ENCODE data around the gene AHSG.
A peak's percentile ranks its signal among the peaks of the same experiment; 100 is the strongest.

DNA sequence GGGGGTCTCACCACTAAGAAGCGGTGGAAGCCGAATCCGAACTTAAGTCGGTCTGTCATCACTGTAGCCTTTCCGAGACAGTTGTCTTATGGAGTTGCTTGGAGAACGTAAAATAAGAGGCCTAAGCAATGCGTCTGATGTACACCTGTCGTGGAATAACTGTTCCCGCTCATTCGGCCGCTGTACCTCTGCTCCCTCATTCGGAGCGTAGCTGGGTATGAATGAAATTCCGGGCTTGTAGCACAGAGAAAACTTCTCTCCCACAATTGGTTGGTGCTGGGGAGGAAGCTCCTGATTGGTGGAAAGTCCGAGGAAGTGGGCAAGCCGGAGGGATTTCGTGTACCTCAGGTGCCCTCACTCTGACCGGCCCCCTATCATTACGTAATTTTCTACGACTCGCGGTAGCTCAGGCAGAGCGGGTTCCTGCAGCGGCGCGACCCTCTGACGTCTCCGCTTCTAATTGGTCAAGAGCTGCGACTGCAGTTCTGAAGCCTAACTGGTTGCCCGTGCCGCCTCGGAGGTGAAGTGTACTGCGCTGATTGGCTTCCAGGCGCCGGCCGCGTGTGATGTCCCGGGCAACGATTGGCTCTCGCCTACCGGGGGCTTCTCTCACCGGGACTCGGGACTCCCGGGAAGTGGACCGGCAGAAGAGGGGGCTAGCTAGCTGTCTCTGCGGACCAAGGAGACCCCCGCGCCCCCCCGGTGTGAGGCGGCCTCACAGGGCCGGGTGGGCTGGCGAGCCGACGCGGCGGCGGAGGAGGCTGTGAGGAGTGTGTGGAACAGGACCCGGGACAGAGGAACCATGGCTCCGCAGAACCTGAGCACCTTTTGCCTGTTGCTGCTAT lies 42.5 kb upstream of the AHSG start, which contains the start of gene DNAJB11:
- TF ChIP-seq, protein P1, sequence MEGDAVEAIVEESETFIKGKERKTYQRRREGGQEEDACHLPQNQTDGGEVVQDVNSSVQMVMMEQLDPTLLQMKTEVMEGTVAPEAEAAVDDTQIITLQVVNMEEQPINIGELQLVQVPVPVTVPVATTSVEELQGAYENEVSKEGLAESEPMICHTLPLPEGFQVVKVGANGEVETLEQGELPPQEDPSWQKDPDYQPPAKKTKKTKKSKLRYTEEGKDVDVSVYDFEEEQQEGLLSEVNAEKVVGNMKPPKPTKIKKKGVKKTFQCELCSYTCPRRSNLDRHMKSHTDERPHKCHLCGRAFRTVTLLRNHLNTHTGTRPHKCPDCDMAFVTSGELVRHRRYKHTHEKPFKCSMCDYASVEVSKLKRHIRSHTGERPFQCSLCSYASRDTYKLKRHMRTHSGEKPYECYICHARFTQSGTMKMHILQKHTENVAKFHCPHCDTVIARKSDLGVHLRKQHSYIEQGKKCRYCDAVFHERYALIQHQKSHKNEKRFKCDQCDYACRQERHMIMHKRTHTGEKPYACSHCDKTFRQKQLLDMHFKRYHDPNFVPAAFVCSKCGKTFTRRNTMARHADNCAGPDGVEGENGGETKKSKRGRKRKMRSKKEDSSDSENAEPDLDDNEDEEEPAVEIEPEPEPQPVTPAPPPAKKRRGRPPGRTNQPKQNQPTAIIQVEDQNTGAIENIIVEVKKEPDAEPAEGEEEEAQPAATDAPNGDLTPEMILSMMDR (IDR thresholded peaks at IDR 0.05) = no peak
- TF ChIP-seq POLR2A (IDR thresholded peaks at IDR 0.05) (peak; percentile 78), EP300 (IDR thresholded peaks at IDR 0.05) (no peak)
